IPS-20b (cell line): ENCODE measurements around the gene NEK5.
"Not testable (repeated sequence)": the region's sequence is repeated elsewhere in the genome, so short reads cannot be mapped to it uniquely, and the experiment has no call there.

Source experiments
- H3K27ac ChIP-seq: one replicate; pipeline ENCODE4 v1.5.1; 2013; ENCODE audit warnings: low read length
- H3K27me3 ChIP-seq: 2 replicates; pipeline ENCODE4 v1.6.1; 2013; ENCODE audit warnings: mild to moderate bottlenecking, low read length, inconsistent platforms; ENCODE audit not compliant: insufficient read depth
- H3K36me3 ChIP-seq: 2 replicates; pipeline ENCODE4 v1.6.1; 2013; ENCODE audit warnings: low read depth, mild to moderate bottlenecking, inconsistent platforms, low read length, moderate library complexity; ENCODE audit not compliant: insufficient read depth
- H3K4me1 ChIP-seq: 2 replicates; pipeline ENCODE4 v1.6.1; 2013; ENCODE audit warnings: mild to moderate bottlenecking, control low read depth, inconsistent platforms, low read length, moderate library complexity; ENCODE audit not compliant: insufficient read depth
- H3K4me3 ChIP-seq: 2 replicates; pipeline ENCODE4 v1.5.1; 2013; ENCODE audit warnings: mild to moderate bottlenecking, low read length, inconsistent platforms
- H3K9ac ChIP-seq: 2 replicates; pipeline ENCODE4 v1.6.1; 2013; ENCODE audit warnings: low read depth, mild to moderate bottlenecking, inconsistent platforms, low read length, moderate library complexity
- H3K9me3 ChIP-seq: 2 replicates; pipeline ENCODE4 v1.6.1; 2013; ENCODE audit warnings: mild to moderate bottlenecking, low read depth, low read length, inconsistent platforms; ENCODE audit not compliant: insufficient read depth

NEK5 gene

GRCh38 chr13:52061064-52061463 lies 67.8 kb downstream of the NEK5 start:
- not testable (repeated sequence) for H3K4me1 ChIP-seq, H3K36me3 ChIP-seq, H3K4me3 ChIP-seq, H3K9ac ChIP-seq, H3K27ac ChIP-seq, H3K27me3 ChIP-seq
- peaks cover 24% of the 10 kb centered on the region for H3K9me3 ChIP-seq

GRCh38 chr13:52053460-52053859 lies 75.4 kb downstream of the NEK5 start:
- Histone ChIP-seq H3K9ac (no peak overlapping the region), H3K27ac (no peak overlapping the region), H3K9me3 (no peaks in the 10 kb centered on the region), H3K4me1 (peaks cover 5% of the 10 kb centered on the region), H3K4me3 (no peak overlapping the region), H3K27me3 (no peaks in the 10 kb centered on the region), H3K36me3 (no peaks in the 10 kb centered on the region)

- H3K9me3 ChIP-seq, result no peaks in the 10 kb centered on the region
- no peaks in the 10 kb centered on the region for H3K27me3 ChIP-seq
- H3K9ac ChIP-seq, result no peak overlapping the region
- H3K27ac ChIP-seq, result no peak overlapping the region
- no peaks in the 10 kb centered on the region for H3K36me3 ChIP-seq
- H3K4me3 ChIP-seq, result no peak overlapping the region
- H3K4me1 ChIP-seq, result peaks cover 5% of the 10 kb centered on the region
These were observed 77.5 kb downstream of the NEK5 start for GRCh38 chr13:52051400-52051799.

- Histone ChIP-seq H3K27ac (no peak overlapping the region), H3K27me3 (no peaks in the 10 kb centered on the region), H3K9me3 (no peaks in the 10 kb centered on the region), H3K4me3 (no peak overlapping the region), H3K36me3 (no peaks in the 10 kb centered on the region), H3K9ac (no peak overlapping the region), H3K4me1 (peaks cover 5% of the 10 kb centered on the region)
These were observed 80.4 kb downstream of the NEK5 start for GRCh38 chr13:52048516-52048915.

DNA sequence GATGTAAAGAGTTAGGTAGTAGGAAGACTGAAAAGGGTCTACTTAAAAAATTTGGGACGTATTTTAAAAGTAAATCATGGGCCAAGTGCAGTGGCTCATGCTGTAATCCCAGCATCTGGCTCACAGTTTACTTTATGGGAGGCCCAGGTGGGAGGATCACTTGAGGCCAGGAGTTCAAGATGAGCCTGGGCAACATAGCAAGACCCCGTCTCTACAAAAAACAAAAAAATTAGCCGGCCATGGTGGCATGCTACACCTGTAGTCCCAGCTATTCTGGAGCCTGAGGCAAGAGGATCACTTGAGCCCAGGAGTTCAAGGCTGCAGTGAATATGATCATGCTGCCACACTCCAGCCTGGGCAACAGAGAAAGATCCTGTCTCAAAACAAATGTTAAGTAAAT lies 81.4 kb downstream of the NEK5 start:
- Histone ChIP-seq H3K36me3 (no peaks in the 10 kb centered on the region), H3K4me1 (peaks cover 5% of the 10 kb centered on the region), H3K9ac (no peak overlapping the region), H3K4me3 (no peak overlapping the region), H3K27ac (no peak overlapping the region), H3K27me3 (no peaks in the 10 kb centered on the region), H3K9me3 (no peaks in the 10 kb centered on the region)

GRCh38 chr13:52043675-52044074 lies 85.2 kb downstream of the NEK5 start:
- Histone ChIP-seq H3K4me3 (no peak overlapping the region), H3K27me3 (no peaks in the 10 kb centered on the region), H3K36me3 (no peaks in the 10 kb centered on the region), H3K9ac (no peak overlapping the region), H3K4me1 (no peaks in the 10 kb centered on the region), H3K27ac (no peak overlapping the region), H3K9me3 (no peaks in the 10 kb centered on the region)

DNA sequence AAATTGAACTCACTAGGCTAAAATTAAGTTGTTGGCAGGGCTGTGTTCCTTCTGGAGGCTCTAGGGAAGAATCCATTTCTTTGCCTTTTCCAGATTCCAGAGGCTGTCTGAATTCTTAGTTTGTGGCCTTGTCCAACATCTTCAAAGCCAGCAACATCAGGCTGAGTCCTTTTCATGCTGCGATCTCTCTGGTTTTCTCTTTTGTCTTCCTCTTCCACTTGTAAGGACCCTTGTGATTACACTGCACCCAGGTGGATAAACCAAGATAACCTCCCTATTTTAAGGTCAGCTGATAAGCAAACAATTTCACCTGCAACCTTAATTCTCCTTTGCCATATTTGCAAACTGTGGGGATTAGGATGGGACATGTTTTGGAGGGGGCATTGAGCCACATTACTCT lies 92.8 kb downstream of the NEK5 start:
- no peaks in the 10 kb centered on the region for H3K27me3 ChIP-seq
- H3K4me1 ChIP-seq, result no peaks in the 10 kb centered on the region
- H3K27ac ChIP-seq, result no peak overlapping the region
- no peak overlapping the region for H3K9ac ChIP-seq
- H3K9me3 ChIP-seq, result no peaks in the 10 kb centered on the region
- no peaks in the 10 kb centered on the region; the same call in 1 of the 2 replicates for H3K36me3 ChIP-seq
- H3K4me3 ChIP-seq, result no peak overlapping the region

DNA sequence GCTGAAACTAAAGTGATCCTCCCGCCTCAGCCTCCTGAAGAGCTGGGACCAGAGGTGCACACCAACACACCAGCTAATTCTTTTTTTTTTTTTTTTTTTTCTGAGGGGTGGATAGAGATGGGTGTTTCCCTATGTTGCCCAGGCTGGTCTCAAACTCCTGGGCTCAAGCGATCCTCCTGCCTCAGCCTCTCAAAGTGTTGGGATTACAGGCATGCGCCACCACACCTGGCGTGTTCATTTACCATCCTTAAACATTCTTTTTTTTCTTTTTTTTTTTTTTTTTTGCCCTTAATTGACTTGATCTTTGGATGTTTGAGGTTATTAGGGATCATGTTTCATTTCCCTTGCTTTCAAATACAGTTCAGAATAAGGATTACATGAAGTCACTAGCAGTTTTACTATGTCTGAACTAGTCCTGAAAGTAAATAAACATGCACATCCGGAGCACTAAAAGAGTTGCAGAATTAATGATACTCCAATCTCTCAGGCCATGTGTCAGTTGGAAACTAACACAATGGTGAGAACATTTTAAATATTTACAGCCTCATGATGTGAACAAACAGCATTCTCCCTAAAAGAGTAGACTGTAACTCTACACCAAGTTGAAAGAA lies 94.2 kb downstream of the NEK5 start:
- no peaks in the 10 kb centered on the region for H3K4me1 ChIP-seq
- H3K27ac ChIP-seq, result no peak overlapping the region
- H3K9ac ChIP-seq, result no peak overlapping the region

GRCh38 chr13:52033039-52033438 lies 95.8 kb downstream of the NEK5 start:
- H3K27me3 ChIP-seq, result no peaks in the 10 kb centered on the region
- no peak overlapping the region for H3K9ac ChIP-seq
- H3K9me3 ChIP-seq, result peaks cover 15% of the 10 kb centered on the region
- no peak overlapping the region for H3K27ac ChIP-seq
- H3K4me3 ChIP-seq, result no peak overlapping the region
- no peaks in the 10 kb centered on the region for H3K4me1 ChIP-seq
- H3K36me3 ChIP-seq, result peaks cover 19% of the 10 kb centered on the region

More for the DNA sequence above, 94.2 kb downstream of the NEK5 start:
- Histone ChIP-seq H3K4me3 (no peak overlapping the region), H3K36me3 (peaks cover 2% of the 10 kb centered on the region; the same call in 1 of the 2 replicates), H3K27me3 (no peaks in the 10 kb centered on the region), H3K9me3 (peaks cover 3% of the 10 kb centered on the region)

- H3K4me1 ChIP-seq, H3K27me3 ChIP-seq, H3K27ac ChIP-seq, H3K9ac ChIP-seq, H3K4me3 ChIP-seq: not testable (repeated sequence)
- Histone ChIP-seq H3K36me3 (peaks cover 42% of the 10 kb centered on the region), H3K9me3 (peaks cover 26% of the 10 kb centered on the region)
These were observed 98.5 kb downstream of the NEK5 start for GRCh38 chr13:52030401-52030800.

DNA sequence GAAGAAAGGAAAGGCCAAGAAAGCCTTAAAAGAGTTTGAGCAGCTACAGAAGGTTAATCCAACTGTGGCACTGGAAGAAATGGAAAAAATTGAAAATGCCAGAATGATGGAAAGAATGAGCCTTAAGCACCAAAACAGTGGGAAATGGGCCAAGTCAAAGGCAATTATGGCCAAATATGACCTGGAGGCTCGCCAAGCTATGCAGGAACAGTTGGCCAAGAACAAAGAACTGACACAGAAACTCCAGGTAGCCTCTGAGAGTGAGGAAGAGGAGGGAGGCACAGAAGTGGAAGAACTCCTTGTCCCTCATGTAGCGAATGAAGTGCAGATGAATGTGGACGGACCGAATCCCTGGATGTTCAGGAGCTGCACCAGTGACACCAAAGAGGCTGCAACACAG lies 99.3 kb downstream of the NEK5 start:
- Histone ChIP-seq H3K4me1 (no peaks in the 10 kb centered on the region), H3K36me3 (peaks cover 50% of the 10 kb centered on the region), H3K9me3 (peaks cover 26% of the 10 kb centered on the region), H3K4me3 (no peak overlapping the region), H3K9ac (no peak overlapping the region), H3K27ac (no peak overlapping the region), H3K27me3 (no peaks in the 10 kb centered on the region)

GRCh38 chr13:52027832-52028231 lies 101.0 kb downstream of the NEK5 start:
- H3K9ac ChIP-seq, result no peak overlapping the region
- no peak overlapping the region for H3K27ac ChIP-seq
- H3K4me3 ChIP-seq, result no peak overlapping the region
- H3K27me3 ChIP-seq, result no peaks in the 10 kb centered on the region
- H3K4me1 ChIP-seq, result no peaks in the 10 kb centered on the region
- H3K9me3 ChIP-seq, result peaks cover 26% of the 10 kb centered on the region
- peaks cover 65% of the 10 kb centered on the region for H3K36me3 ChIP-seq
